ENCODE results near the gene SCAMP3. TPM values are rescaled to one million over a fixed set of nuclear protein-coding genes. Genes with fewer than 3 reads are reported as not detected.
"Not testable (repeated sequence)": the region's sequence is repeated elsewhere in the genome, so short reads cannot be mapped to it uniquely, and the experiment has no call there.

Gene SCAMP3
- polyA plus RNA-seq, 1 donor (not counting 4 experiments of a cell fraction or from before 2014, with no cell fraction given): 72.1 TPM

DNA sequence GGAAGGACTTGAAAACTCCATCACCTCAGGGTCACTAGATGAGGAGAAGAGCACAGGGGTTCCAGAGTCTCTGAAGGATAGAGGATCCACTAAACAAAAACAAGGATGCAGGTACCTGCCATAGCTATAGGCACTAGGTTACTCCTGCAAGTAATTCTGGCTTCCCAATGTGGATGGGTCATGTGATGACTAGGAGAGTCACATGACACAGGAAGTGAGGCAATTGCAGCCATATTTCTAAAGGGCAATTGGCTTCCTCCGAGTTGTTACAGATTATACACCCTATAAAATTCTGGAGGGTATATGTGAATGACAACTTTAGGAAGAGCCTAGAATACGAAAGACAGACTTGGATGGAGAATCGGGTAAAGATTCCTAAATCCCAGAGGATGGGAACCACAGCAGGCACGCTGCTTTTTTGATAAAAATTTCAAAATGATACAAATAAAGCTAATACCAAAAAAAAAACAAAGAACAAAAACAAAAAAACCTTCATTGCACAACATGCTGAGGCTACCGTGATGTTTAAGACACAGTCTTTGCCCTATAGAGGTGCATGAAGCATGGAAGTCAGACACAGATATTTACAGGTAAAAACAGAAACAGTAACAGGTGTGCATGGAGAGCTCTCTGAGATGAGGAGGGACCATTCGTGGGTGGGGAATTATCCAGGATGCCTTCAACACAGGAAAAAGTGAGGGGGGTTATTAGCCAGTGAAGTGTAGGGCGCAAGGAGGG is 43.1 kb downstream of the SCAMP3 start:
- Histone ChIP-seq H3K27ac (ENCODE audit: control insufficient read depth, insufficient read depth, low read length) (no peak overlapping the region), H3K79me2 (ENCODE audit: control insufficient read depth, insufficient read depth, low read length) (no peaks in the 10 kb centered on the region), H2AFZ (ENCODE audit: control insufficient read depth, low read length) (peak overlapping the region; percentile 58), H3K36me3 (ENCODE audit: control insufficient read depth in 2 of 2, extremely low read depth in 1 of 2, insufficient read depth in 2 of 2, low read length in 2 of 2) (peaks cover 0 to 2% of the 10 kb centered on the region in 2 experiments), H3K9me3 (ENCODE audit: control insufficient read depth, low read depth, low read length) (no peaks in the 10 kb centered on the region), H3K4me3 (ENCODE audit: control insufficient read depth in 2 of 3, extremely low read depth in 1 of 3, insufficient read depth in 2 of 3, low read depth in 1 of 3, low read length in 3 of 3) (no peak overlapping the region), H3K4me2 (ENCODE audit: control insufficient read depth, extremely low read depth, insufficient read depth, low read depth, low read length) (peak overlapping the region; percentile 54), H3K9ac (ENCODE audit: control insufficient read depth, extremely low read depth, insufficient read depth, low read length) (no peak overlapping the region), H3K4me1 (ENCODE audit: control insufficient read depth, extremely low read depth, insufficient read depth, low read length) (peaks cover 10% of the 10 kb centered on the region), H3K27me3 (ENCODE audit: control insufficient read depth, extremely low read depth, insufficient read depth, low read length) (no peaks in the 10 kb centered on the region), H4K20me1 (ENCODE audit: control insufficient read depth, extremely low read depth, insufficient read depth, low read length) (no peaks in the 10 kb centered on the region), H3K9me1 (ENCODE audit: control insufficient read depth, extremely low read depth, insufficient read depth, low read length) (no peaks in the 10 kb centered on the region)
- no peak for DNase-seq (ENCODE audit: low read depth, low spot score)
- TF ChIP-seq, protein P1, sequence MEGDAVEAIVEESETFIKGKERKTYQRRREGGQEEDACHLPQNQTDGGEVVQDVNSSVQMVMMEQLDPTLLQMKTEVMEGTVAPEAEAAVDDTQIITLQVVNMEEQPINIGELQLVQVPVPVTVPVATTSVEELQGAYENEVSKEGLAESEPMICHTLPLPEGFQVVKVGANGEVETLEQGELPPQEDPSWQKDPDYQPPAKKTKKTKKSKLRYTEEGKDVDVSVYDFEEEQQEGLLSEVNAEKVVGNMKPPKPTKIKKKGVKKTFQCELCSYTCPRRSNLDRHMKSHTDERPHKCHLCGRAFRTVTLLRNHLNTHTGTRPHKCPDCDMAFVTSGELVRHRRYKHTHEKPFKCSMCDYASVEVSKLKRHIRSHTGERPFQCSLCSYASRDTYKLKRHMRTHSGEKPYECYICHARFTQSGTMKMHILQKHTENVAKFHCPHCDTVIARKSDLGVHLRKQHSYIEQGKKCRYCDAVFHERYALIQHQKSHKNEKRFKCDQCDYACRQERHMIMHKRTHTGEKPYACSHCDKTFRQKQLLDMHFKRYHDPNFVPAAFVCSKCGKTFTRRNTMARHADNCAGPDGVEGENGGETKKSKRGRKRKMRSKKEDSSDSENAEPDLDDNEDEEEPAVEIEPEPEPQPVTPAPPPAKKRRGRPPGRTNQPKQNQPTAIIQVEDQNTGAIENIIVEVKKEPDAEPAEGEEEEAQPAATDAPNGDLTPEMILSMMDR (optimal IDR thresholded peaks at IDR 0.05 in 1 of 3, IDR thresholded peaks at IDR 0.05 in 1 of 3, conservative IDR thresholded peaks at IDR 0.05 in 1 of 3; ENCODE audit: extremely low read depth in 1 of 3, insufficient read depth in 2 of 3, low read length in 3 of 3): no peak
- no peak for TF ChIP-seq EZH2 (IDR thresholded peaks at IDR 0.05; ENCODE audit: low read length)
- dilution Hi-C loops (cut with MboI; ENCODE audit: extremely low pct_ligation_motif_present, low sequenced_read_pairs): no loop called here
- peak; percentile 71 for FAIRE-seq

DNA sequence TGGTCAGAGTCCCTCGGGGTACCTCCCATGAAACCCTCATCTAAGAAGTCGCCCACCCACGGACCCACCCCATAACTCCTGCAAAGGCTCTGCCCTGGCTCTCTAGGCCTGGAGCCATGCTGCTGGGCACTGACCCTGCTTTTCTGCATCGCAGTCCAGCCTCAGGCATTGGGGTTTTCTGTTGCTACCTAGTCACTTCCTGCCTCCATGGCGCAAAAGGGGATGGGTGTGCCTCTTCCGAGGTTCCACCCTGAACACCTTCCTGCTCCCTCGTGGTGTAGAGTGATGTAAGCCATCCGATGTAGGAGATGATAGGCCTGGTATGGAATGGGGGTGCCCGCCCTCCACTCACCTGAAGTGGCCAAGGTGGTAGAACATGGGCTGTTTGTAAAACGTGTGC is 47.5 kb downstream of the SCAMP3 start:
- H3K36me3 ChIP-seq (ENCODE audit: control insufficient read depth in 2 of 2, extremely low read depth in 1 of 2, insufficient read depth in 2 of 2, low read length in 2 of 2); H3K9ac ChIP-seq (ENCODE audit: control insufficient read depth, extremely low read depth, insufficient read depth, low read length); FAIRE-seq; dilution Hi-C loops (cut with MboI; ENCODE audit: extremely low pct_ligation_motif_present, low sequenced_read_pairs); H3K27ac ChIP-seq (ENCODE audit: control insufficient read depth, insufficient read depth, low read length); H3K4me3 ChIP-seq (ENCODE audit: control insufficient read depth in 2 of 3, extremely low read depth in 1 of 3, insufficient read depth in 2 of 3, low read depth in 1 of 3, low read length in 3 of 3); H3K4me2 ChIP-seq (ENCODE audit: control insufficient read depth, extremely low read depth, insufficient read depth, low read depth, low read length); H3K79me2 ChIP-seq (ENCODE audit: control insufficient read depth, insufficient read depth, low read length); DNase-seq (ENCODE audit: low read depth, low spot score); H2AFZ ChIP-seq (ENCODE audit: control insufficient read depth, low read length); H3K27me3 ChIP-seq (ENCODE audit: control insufficient read depth, extremely low read depth, insufficient read depth, low read length); H3K9me1 ChIP-seq (ENCODE audit: control insufficient read depth, extremely low read depth, insufficient read depth, low read length); H3K9me3 ChIP-seq (ENCODE audit: control insufficient read depth, low read depth, low read length); H4K20me1 ChIP-seq (ENCODE audit: control insufficient read depth, extremely low read depth, insufficient read depth, low read length): not testable (repeated sequence)
- H3K4me1 ChIP-seq (ENCODE audit: control insufficient read depth, extremely low read depth, insufficient read depth, low read length): peaks cover 14% of the 10 kb centered on the region

DNA sequence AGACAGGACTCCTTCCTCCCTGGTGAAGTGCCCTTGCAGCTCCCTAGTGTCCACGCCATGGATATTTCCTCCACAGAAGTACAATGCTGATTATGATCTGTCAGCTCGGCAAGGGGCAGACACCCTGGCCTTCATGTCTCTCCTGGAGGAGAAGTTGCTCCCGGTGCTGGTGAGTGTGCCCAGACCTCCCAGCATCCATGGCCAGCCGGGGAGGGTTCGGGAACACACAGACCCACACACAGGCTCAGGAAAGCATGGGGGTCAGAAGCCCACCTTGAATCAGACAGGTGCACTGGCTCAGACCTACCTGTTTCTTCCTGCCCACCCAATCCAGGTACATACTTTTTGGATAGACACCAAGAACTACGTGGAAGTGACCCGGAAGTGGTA is 50.1 kb downstream of the SCAMP3 start:
- H3K79me2 ChIP-seq (ENCODE audit: control insufficient read depth, insufficient read depth, low read length): peaks cover 12% of the 10 kb centered on the region
- H3K9me1 ChIP-seq (ENCODE audit: control insufficient read depth, extremely low read depth, insufficient read depth, low read length); dilution Hi-C loops (cut with MboI; ENCODE audit: extremely low pct_ligation_motif_present, low sequenced_read_pairs); H3K9me3 ChIP-seq (ENCODE audit: control insufficient read depth, low read depth, low read length); H3K4me2 ChIP-seq (ENCODE audit: control insufficient read depth, extremely low read depth, insufficient read depth, low read depth, low read length); H3K36me3 ChIP-seq (ENCODE audit: control insufficient read depth in 2 of 2, extremely low read depth in 1 of 2, insufficient read depth in 2 of 2, low read length in 2 of 2); H3K9ac ChIP-seq (ENCODE audit: control insufficient read depth, extremely low read depth, insufficient read depth, low read length); H3K27me3 ChIP-seq (ENCODE audit: control insufficient read depth, extremely low read depth, insufficient read depth, low read length); FAIRE-seq; DNase-seq (ENCODE audit: low read depth, low spot score); H3K27ac ChIP-seq (ENCODE audit: control insufficient read depth, insufficient read depth, low read length); H2AFZ ChIP-seq (ENCODE audit: control insufficient read depth, low read length); H4K20me1 ChIP-seq (ENCODE audit: control insufficient read depth, extremely low read depth, insufficient read depth, low read length); H3K4me3 ChIP-seq (ENCODE audit: control insufficient read depth in 2 of 3, extremely low read depth in 1 of 3, insufficient read depth in 2 of 3, low read depth in 1 of 3, low read length in 3 of 3): not testable (repeated sequence)
- peaks cover 21% of the 10 kb centered on the region for H3K4me1 ChIP-seq (ENCODE audit: control insufficient read depth, extremely low read depth, insufficient read depth, low read length)

DNA sequence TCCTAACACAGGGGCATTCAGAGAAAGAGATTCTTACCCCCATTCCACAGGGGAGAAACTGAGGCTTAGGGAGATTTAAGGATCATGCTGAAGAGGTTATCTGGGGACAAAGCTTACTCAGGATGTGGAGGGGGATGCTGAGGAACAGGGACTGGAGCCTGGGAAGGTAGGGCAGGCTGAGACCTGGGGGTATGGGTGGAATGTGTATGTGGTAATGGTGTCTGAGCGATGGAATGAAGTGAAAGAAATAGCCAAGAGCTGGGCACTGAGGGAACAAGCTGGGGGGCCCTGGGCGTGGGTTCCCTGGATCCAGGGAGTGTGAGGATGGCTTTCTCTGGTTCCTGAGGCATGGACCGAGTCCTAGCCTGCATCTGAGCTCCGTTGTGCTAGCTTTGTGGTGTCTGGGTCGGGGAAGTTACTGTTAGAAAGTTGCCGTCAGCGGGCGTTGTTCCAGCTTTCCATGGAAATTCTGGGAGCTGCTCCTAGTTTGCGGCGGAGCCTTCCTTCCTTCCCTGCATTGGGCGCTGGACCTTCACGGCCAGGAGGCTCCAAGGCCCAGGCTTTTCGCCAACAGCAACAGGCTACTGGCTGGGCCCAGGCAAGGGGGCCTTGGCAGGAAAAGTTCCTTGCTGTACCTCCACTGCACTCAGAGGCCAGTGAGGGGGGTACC is 50.6 kb downstream of the SCAMP3 start:
- H3K27ac ChIP-seq (ENCODE audit: control insufficient read depth, insufficient read depth, low read length); FAIRE-seq; H2AFZ ChIP-seq (ENCODE audit: control insufficient read depth, low read length); H3K9ac ChIP-seq (ENCODE audit: control insufficient read depth, extremely low read depth, insufficient read depth, low read length); dilution Hi-C loops (cut with MboI; ENCODE audit: extremely low pct_ligation_motif_present, low sequenced_read_pairs); DNase-seq (ENCODE audit: low read depth, low spot score); H3K9me1 ChIP-seq (ENCODE audit: control insufficient read depth, extremely low read depth, insufficient read depth, low read length); H3K36me3 ChIP-seq (ENCODE audit: control insufficient read depth in 2 of 2, extremely low read depth in 1 of 2, insufficient read depth in 2 of 2, low read length in 2 of 2); H3K4me3 ChIP-seq (ENCODE audit: control insufficient read depth in 2 of 3, extremely low read depth in 1 of 3, insufficient read depth in 2 of 3, low read depth in 1 of 3, low read length in 3 of 3); H3K4me2 ChIP-seq (ENCODE audit: control insufficient read depth, extremely low read depth, insufficient read depth, low read depth, low read length); H3K27me3 ChIP-seq (ENCODE audit: control insufficient read depth, extremely low read depth, insufficient read depth, low read length); H4K20me1 ChIP-seq (ENCODE audit: control insufficient read depth, extremely low read depth, insufficient read depth, low read length); H3K9me3 ChIP-seq (ENCODE audit: control insufficient read depth, low read depth, low read length): not testable (repeated sequence)
- H3K79me2 ChIP-seq (ENCODE audit: control insufficient read depth, insufficient read depth, low read length): peaks cover 12% of the 10 kb centered on the region
- H3K4me1 ChIP-seq (ENCODE audit: control insufficient read depth, extremely low read depth, insufficient read depth, low read length): peaks cover 22% of the 10 kb centered on the region

Measured in keratinocyte (primary cell).